Fibroblast of villous mesenchyme (primary cell): ENCODE measurements around the gene ITM2B. TPM values are rescaled to one million over a fixed set of nuclear protein-coding genes. Genes with fewer than 3 reads are reported as not detected.
"Not testable (repeated sequence)": the region's sequence is repeated elsewhere in the genome, so short reads cannot be mapped to it uniquely, and the experiment has no call there.

Experiments used
- DNase-seq: peaks from one replicate; pipeline ENCODE4 v3.0.0-alpha.2; 2010; ENCODE audit warnings: low read depth
- H3K4me3 ChIP-seq: 2 replicates; pipeline ENCODE4 v1.5.1; 2011; ENCODE audit warnings: low read depth, mild to moderate bottlenecking, low read length
- total RNA-seq: library from RNA; depleted of rRNA; stranded (reverse); fragments of >200 nt; gene quantifications from 2 replicates; pipeline ENCODE4 v1.2.3, GENCODE V29; 2012
- TF ChIP-seq, protein P1 (sequence below): IDR thresholded peaks from 2 replicates; pipeline ENCODE4 v1.5.1; 2012; ENCODE audit warnings: low read depth, mild to moderate bottlenecking, low read length; ENCODE audit not compliant: insufficient read depth

ITM2B gene
- total RNA-seq, 1 donor, result 112 TPM

DNA sequence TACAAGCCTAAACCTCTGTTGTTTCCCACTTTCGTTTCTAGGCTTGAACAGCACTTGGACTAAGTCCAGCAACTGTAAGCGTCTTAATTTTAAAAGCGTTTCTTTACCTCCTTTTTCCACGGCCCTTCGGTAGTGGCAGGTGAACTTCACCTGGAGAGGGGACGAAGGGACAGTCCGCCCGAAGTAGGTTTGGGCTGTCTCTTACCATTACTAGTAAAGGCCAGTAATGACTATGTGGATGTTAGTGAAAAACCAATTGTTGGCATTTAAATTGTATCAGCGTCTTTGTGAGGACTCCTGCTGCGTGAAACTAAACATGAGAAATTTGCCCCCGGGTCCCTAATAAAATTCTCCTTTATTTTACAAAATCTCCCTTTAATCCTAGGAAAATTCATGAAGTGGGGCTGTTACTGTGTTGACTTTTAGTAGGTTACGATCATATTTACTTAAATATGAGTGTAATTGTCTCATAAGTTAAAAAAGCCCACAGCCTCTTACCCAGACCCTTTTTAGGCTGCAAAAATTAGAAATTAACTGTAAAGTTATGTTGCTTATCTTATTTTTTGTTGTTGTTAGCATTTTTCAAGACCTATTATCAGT lies 983 bp downstream of the ITM2B start:
- TF ChIP-seq, protein P1, sequence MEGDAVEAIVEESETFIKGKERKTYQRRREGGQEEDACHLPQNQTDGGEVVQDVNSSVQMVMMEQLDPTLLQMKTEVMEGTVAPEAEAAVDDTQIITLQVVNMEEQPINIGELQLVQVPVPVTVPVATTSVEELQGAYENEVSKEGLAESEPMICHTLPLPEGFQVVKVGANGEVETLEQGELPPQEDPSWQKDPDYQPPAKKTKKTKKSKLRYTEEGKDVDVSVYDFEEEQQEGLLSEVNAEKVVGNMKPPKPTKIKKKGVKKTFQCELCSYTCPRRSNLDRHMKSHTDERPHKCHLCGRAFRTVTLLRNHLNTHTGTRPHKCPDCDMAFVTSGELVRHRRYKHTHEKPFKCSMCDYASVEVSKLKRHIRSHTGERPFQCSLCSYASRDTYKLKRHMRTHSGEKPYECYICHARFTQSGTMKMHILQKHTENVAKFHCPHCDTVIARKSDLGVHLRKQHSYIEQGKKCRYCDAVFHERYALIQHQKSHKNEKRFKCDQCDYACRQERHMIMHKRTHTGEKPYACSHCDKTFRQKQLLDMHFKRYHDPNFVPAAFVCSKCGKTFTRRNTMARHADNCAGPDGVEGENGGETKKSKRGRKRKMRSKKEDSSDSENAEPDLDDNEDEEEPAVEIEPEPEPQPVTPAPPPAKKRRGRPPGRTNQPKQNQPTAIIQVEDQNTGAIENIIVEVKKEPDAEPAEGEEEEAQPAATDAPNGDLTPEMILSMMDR, result no peak
- peak; percentile 79 for DNase-seq
- peak overlapping the region; percentile 97 for H3K4me3 ChIP-seq

DNA sequence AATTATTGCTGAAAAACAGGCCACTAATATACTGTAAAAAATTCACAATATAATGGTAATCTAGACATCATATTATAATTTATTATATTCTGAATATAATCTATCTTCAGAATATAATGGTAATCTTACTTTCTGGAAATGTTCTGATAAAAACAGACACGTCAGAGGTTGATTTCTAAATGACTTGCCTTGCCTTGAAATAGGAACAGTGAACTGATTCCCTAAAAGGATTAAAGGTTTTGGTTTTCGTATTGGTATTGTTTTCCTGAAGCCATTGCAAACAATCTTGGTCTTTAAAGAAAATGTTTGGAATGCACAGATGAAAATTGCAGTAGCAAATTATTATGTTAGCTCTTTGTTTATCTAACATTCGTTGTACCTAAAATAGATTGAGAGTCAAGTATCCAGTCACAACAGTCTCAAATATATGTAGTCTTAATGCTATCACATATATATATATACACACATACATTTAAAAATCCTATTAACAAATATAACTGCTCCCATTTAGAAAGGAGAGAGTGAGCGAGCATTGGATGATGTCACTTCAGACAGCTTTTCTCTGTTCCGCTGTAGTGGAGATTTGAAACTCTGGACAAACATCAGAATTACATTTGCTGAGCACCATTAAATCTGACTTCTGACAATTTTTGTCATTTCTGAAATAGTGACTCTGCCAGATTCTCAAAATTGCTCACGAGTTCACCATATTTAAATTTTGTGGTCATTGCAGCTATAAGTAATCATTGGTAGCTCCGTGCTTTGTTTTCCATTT lies 1.7 kb downstream of the ITM2B start:
- DNase-seq, result no peak
- peak overlapping the region; percentile 97 for H3K4me3 ChIP-seq
- TF ChIP-seq, protein P1, result no peak

DNA sequence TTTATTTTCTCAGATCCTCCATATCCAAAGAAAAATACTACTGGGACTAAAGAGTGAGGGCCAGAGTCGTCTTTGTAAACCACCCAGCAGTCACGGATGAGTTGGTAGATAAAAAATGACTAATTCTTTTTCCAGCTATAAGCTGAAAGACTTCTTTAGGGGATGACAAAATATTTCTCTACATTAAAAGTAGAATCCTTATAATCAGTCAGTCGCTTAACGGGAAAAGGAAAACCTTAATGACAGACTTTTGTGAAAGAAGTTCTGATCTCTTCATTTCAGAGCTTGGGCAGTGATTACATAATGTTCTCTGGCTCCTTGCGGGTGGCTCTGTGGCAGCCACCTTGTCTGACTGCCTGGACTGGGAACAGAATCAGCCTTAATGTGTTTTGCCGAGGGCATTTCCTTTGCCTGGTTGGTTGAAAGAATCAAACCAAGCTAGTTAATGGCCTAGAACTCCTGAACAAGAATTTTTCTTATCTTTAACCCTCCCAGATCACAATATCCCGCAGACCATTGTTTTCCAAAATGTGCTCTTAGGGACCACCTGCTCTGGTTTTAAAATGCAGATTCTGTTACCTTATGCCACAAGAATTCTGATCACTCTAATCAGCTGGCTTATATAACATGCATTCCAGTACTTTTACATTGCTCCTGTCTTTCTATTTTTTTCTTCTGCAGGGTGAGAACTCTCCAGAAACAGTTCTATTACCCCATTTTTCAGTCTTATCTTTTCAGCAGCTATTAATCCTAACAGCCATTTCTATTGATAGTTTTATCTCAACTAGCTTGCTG lies 2.5 kb downstream of the ITM2B start:
- DNase-seq, result peak; percentile 46
- TF ChIP-seq, protein P1, result no peak

DNA sequence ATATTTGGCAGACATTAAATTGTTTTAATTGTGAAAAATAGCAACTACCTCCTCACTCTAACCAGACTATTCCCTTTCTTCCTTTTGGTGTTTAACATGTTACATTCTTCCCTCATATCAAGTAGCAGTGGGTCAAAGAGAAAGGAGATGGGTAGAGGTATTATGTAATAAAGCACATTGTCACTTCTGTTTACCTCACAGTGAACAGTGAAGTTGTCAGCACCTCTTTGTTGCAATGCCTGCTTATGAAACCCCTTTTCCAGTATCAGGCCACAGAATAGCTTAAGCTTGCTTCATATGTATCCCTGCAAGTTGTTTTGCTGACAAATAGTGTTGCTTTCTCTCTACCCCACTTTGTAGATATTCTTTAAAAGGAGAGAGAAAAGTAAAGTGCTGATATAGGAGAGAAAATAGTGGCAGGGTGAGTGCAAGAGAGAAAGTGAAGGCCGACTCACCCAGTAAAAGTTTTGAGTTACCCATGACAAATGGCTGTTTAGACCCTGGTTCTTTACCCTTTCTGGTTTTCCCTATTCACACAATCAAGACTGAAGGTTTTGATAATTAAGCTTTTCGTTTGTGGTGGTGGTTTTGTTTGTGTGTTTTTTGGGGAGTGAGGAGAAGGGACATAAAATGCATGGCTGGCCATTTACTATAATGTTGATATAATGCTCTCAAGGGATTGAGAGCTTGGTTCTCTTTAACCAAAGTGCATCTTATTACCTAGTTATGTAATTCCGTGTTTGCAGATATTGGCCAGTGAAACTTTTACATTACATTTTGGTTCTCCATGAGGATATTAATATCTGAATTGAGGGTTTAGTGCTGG lies 3.7 kb downstream of the ITM2B start:
- H3K4me3 ChIP-seq, result peak overlapping the region; percentile 26
- peak; percentile 71 for DNase-seq
- TF ChIP-seq, protein P1, result no peak

More for the DNA sequence above, 2.5 kb downstream of the ITM2B start:
- peak overlapping the region; percentile 97 for H3K4me3 ChIP-seq

DNA sequence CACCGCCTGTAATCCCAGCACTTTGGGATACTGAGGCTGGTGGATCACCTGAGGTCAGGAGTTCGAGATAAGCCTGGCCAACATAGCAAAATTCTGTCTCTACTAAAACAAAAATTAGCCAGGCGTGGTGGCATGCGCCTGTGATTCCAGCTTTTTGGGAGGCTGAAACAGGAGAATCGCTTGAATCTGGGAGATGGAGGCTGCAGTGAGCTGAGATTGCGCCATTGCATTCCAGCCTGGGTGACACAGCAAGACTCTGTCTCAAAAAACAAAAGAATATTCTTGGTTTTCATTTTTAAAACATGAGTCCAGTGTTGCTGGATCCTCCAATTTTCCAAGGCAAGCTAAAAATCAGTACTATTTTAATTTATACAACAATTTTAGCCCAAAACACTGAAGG lies 6.4 kb downstream of the ITM2B start:
- H3K4me3 ChIP-seq, DNase-seq: not testable (repeated sequence)

DNA sequence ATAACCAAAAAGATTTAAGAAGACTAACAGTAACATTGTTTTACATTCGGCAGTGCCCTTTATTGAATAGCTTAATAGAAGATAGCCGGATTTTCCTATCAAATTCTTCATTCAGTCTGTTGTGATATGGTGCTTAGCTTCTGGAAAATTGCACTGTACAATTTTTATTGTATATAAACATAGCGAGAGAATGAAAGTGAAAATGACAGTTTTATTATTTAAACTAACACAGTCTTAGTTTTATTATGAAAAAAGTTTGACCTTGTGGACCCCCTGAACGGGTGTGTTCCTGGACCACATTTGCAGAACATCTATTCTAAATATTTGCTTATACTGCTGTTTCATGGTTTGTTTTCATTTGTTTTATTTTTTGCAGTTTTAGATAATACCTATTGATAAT lies 8.6 kb downstream of the ITM2B start:
- H3K4me3 ChIP-seq, result no peak overlapping the region
- no peak for DNase-seq
- TF ChIP-seq, protein P1, result no peak
